ENCODE measurements around the gene ENPP6.

DNA sequence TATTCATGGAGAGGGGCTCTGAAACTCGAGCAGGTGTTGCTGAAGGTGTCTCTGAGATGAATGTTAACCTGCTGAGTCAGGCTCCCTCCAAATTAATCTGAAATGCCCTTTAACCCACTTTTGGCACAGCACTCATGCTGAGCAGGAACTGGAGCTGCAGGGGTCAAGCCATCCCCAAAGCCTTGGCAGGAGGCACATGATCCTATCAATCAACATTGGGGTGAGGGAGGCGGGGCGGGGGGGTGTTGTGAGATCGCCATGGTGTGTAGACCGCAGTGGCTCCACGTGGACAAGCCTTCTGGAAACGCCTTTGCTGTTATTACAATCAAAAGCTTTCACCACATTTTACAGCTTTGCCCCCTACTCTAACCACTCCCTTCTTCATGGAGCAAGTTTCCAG lies 16.5 kb downstream of the ENPP6 start:
- TF ChIP-seq, protein P1, sequence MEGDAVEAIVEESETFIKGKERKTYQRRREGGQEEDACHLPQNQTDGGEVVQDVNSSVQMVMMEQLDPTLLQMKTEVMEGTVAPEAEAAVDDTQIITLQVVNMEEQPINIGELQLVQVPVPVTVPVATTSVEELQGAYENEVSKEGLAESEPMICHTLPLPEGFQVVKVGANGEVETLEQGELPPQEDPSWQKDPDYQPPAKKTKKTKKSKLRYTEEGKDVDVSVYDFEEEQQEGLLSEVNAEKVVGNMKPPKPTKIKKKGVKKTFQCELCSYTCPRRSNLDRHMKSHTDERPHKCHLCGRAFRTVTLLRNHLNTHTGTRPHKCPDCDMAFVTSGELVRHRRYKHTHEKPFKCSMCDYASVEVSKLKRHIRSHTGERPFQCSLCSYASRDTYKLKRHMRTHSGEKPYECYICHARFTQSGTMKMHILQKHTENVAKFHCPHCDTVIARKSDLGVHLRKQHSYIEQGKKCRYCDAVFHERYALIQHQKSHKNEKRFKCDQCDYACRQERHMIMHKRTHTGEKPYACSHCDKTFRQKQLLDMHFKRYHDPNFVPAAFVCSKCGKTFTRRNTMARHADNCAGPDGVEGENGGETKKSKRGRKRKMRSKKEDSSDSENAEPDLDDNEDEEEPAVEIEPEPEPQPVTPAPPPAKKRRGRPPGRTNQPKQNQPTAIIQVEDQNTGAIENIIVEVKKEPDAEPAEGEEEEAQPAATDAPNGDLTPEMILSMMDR (IDR thresholded peaks at IDR 0.05; ENCODE audit: low read length), result no peak
- TF ChIP-seq EZH2 (IDR thresholded peaks at IDR 0.05; ENCODE audit: borderline replicate concordance, low read length), result no peak
